T-cell (primary cell): Measurements from ENCODE around the gene OR11H1. TPM values are rescaled to one million over a fixed set of nuclear protein-coding genes. Genes with fewer than 3 reads are reported as not detected.
A peak's percentile ranks its signal among the peaks of the same experiment; 100 is the strongest.
"Not testable (repeated sequence)": the region's sequence is repeated elsewhere in the genome, so short reads cannot be mapped to it uniquely, and the experiment has no call there.

Experiments
- ATAC-seq, 4 experiments: fragments of 200-7000 bp in 3 of 4; fragments of 150-1000 bp in 1 of 4; cut with Tn5 transposase; replicated peaks in 1 of 4; 1 replicate in 3 of 4; 2 replicates in 1 of 4; pipeline ENCODE4 v1.10.0; 2021; ENCODE audit warnings: moderate library complexity in 3 of 4, mild to moderate bottlenecking in 2 of 4, moderate number of reproducible peaks in 1 of 4
- CTCF ChIA-PET, 2 donors: fragments of 300-600 bp; sonication (Branson Sonifier 250); formaldehyde crosslinking; loops; one replicate each; lab custom pipeline; 2022; ENCODE audit warnings: antibody characterized with exemption in 2 of 2; lab: Charles Lee
- POLR2A ChIA-PET, 2 donors: fragments of 300-600 bp; sonication (Branson Sonifier 250); formaldehyde crosslinking; loops; one replicate each; lab custom pipeline; 2022; ENCODE audit warnings: antibody characterized with exemption in 2 of 2; lab: Charles Lee
- DNase-seq, 35 experiments: peaks; one replicate each; pipeline versions ENCODE4 v3.0.0 to v3.0.0-alpha.2; 2013 to 2023
- H3K27ac ChIP-seq: one replicate; pipeline ENCODE4 v1.5.1; 2013; ENCODE audit warnings: low read length
- H3K27me3 ChIP-seq, 2 experiments: replicated peaks in 1 of 2; 1 replicate in 1 of 2; 2 replicates in 1 of 2; pipeline versions ENCODE4 v1.6.1 to v1.7.0; 2013; ENCODE audit warnings: low read length in 1 of 2, mixed read lengths in 1 of 2; ENCODE audit not compliant: control insufficient read depth in 2 of 2, insufficient read depth in 2 of 2; ENCODE audit errors: extremely low read depth in 1 of 2
- H3K36me3 ChIP-seq, 2 donors: 1 replicate in 1 of 2; 2 replicates in 1 of 2; pipeline versions ENCODE4 v1.6.1 to v1.7.0; 2013; ENCODE audit warnings: low read length in 1 of 2; ENCODE audit not compliant: control insufficient read depth in 2 of 2, insufficient read depth in 1 of 2; ENCODE audit errors: extremely low read depth in 1 of 2
- H3K4me1 ChIP-seq, 2 experiments: 1 replicate in 1 of 2; 2 replicates in 1 of 2; pipeline versions ENCODE4 v1.6.1 to v1.7.0; 2013; ENCODE audit warnings: low read length in 2 of 2, mixed read lengths in 1 of 2; ENCODE audit not compliant: insufficient read depth in 2 of 2, control insufficient read depth in 1 of 2; ENCODE audit errors: extremely low read depth in 1 of 2
- H3K4me3 ChIP-seq, 2 donors: 1 replicate in 1 of 2; 2 replicates in 1 of 2; pipeline versions ENCODE4 v1.5.1 to v1.7.0; 2013; ENCODE audit warnings: mild to moderate bottlenecking in 2 of 2, low read length in 1 of 2, moderate library complexity in 1 of 2; ENCODE audit not compliant: control insufficient read depth in 1 of 2; ENCODE audit errors: extremely low read depth in 1 of 2
- H3K9me3 ChIP-seq: 2 replicates; pipeline ENCODE4 v1.7.0; 2013
- H3K27ac Mint-ChIP-seq, 2 donors: one replicate each; pipeline ENCODE4 v1.8.0; 2020 to 2021; ENCODE audit warnings: mild to moderate bottlenecking in 2 of 2, mixed read lengths in 2 of 2
- H3K27me3 Mint-ChIP-seq, 2 donors: one replicate each; pipeline ENCODE4 v1.8.0; 2021 to 2022; ENCODE audit warnings: mixed read lengths in 2 of 2
- H3K36me3 Mint-ChIP-seq: one replicate; pipeline ENCODE4 v1.8.0; 2021; ENCODE audit warnings: mixed read lengths
- H3K4me1 Mint-ChIP-seq, 3 donors: one replicate each; pipeline ENCODE4 v1.8.0; 2020 to 2022; ENCODE audit warnings: mixed read lengths in 3 of 3, mild to moderate bottlenecking in 1 of 3
- H3K4me3 Mint-ChIP-seq, 3 donors: one replicate each; pipeline ENCODE4 v1.8.0; 2020 to 2022; ENCODE audit warnings: mild to moderate bottlenecking in 3 of 3, mixed read lengths in 3 of 3, moderate library complexity in 3 of 3
- H3K9me3 Mint-ChIP-seq, 3 donors: one replicate each; pipeline ENCODE4 v1.8.0; 2020 to 2022; ENCODE audit warnings: mixed read lengths in 3 of 3
- WGBS: methylation state at CpG from one replicate; pipeline ENCODE4 v1.1.5; 2013; ENCODE audit warnings: missing lambda C conversion rate; ENCODE audit not compliant: insufficient coverage; 5-methylcytosine and 5-hydroxymethylcytosine counted together
- total RNA-seq, 35 experiments: library from RNA in 6 of 35; stranded (reverse) in 6 of 35; fragments of 120-200 nt in 1 of 35; gene quantifications; one replicate each; pipeline versions ENCODE4 v1.2.1 to v1.2.4 and lab custom pipeline; 2013 to 2026

The OR11H1 gene
- not detected for total RNA-seq
- total RNA-seq (2013) = not detected
- total RNA-seq (lab: John Stamatoyannopoulos, UW) = 0 reads per million in 29 experiments

DNA sequence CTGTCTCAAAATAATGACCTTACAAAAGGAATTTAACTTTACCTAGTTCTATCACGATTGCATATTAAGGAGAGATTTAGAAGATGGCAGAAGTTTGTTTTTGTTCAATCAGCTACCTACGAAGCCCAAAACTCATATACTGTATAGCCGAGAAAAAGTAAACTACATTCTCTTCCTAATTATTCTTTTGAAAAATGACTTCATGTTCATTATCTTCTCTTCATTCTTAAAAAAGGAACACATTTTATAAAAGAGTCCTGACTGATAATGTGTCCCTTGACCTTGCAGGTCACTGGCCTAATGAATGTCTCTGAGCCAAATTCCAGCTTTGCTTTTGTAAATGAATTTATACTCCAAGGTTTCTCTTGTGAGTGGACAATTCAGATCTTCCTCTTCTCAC is at the start of gene OR11H1:
TSS of gene OR11H1 (plus strand) at position 301 of the 400 bp plus-strand sequence. CDS start at position 301, 0 bp downstream.
- DNase-seq, H3K4me3 Mint-ChIP-seq, CTCF ChIA-PET, H3K27me3 Mint-ChIP-seq, POLR2A ChIA-PET, ATAC-seq, H3K27ac Mint-ChIP-seq, H3K4me3 ChIP-seq, H3K4me1 ChIP-seq, H3K27ac ChIP-seq, H3K9me3 Mint-ChIP-seq, H3K27me3 ChIP-seq, H3K36me3 ChIP-seq, H3K4me1 Mint-ChIP-seq, H3K9me3 ChIP-seq, H3K36me3 Mint-ChIP-seq: not testable (repeated sequence)
- WGBS = no CpG with 5 or more reads among the region's 3 CpGs

DNA sequence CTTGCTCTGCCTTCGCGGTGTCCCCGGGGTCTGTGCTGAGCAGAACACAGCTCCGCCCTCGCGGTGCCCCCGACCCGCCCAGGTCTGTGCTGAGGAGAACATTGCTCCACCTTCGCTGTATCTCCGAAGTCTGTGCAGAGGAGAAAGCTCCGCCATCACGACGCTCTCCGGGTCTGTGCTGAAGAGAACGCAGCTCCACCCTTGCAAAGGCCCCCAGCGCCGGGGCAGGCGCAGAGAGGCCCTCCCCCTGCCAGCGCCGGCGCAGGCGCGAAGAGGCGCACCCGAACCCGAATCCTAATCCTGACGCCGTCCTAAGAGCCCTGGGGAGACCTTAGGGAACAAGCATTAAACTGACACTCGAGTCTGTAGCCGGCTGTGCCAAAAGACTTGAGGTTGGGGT is 18.0 kb upstream of the OR11H1 start:
- H3K36me3 Mint-ChIP-seq, DNase-seq, H3K27me3 ChIP-seq, POLR2A ChIA-PET, H3K27ac ChIP-seq, H3K27me3 Mint-ChIP-seq, CTCF ChIA-PET, H3K36me3 ChIP-seq, H3K9me3 ChIP-seq, ATAC-seq, H3K9me3 Mint-ChIP-seq, H3K27ac Mint-ChIP-seq, H3K4me1 Mint-ChIP-seq, H3K4me3 Mint-ChIP-seq, H3K4me1 ChIP-seq, H3K4me3 ChIP-seq: not testable (repeated sequence)
- WGBS = 93% methylated on average over 3 of the region's 30 CpGs

GRCh38 chr22:15515896-15516295 is 12.1 kb upstream of the OR11H1 start:
- CTCF ChIA-PET, H3K36me3 Mint-ChIP-seq, H3K9me3 ChIP-seq, H3K36me3 ChIP-seq, POLR2A ChIA-PET, H3K27me3 ChIP-seq, DNase-seq, H3K9me3 Mint-ChIP-seq, H3K27me3 Mint-ChIP-seq, H3K4me3 Mint-ChIP-seq, H3K4me3 ChIP-seq, H3K27ac Mint-ChIP-seq, H3K4me1 Mint-ChIP-seq, H3K4me1 ChIP-seq, ATAC-seq, H3K27ac ChIP-seq: not testable (repeated sequence)
- 95% methylated on average over 5 of the region's 9 CpGs for WGBS

DNA sequence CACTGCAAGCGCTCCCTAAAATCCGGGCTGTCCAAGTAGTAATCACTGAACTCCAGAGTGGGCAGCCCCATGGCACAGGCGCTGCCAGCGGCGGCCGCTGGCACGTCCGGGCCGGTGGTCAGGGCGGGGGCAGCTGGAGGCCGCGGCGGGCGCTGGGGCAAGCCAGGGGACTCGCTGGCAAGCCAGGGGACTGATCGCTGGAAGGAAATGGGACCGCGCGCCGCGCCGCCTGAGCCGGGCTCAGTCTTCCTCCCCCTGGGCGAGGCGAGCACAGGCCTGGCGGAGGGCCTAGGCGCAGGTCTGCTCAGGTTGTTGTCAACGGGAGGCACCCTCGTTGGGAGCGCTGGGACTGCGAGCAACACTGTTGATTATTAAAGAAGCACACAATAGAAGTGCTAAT is 25.8 kb downstream of the OR11H1 start:
- POLR2A ChIA-PET, H3K4me3 ChIP-seq, H3K27ac Mint-ChIP-seq, H3K27me3 Mint-ChIP-seq, H3K4me1 Mint-ChIP-seq, H3K4me3 Mint-ChIP-seq, CTCF ChIA-PET, H3K4me1 ChIP-seq, H3K36me3 ChIP-seq, H3K27ac ChIP-seq, H3K36me3 Mint-ChIP-seq, H3K9me3 Mint-ChIP-seq, H3K27me3 ChIP-seq, H3K9me3 ChIP-seq: not testable (repeated sequence)
- no CpG with 5 or more reads among the region's 31 CpGs for WGBS
- ATAC-seq = peak in 3 of 4 experiments; percentile 19 to 61 (median 38)
- DNase-seq = peak in 1 of 35 experiments; percentile 1

- H3K9me3 Mint-ChIP-seq, DNase-seq, H3K27ac Mint-ChIP-seq, H3K27ac ChIP-seq, H3K4me1 Mint-ChIP-seq, H3K27me3 ChIP-seq, H3K36me3 ChIP-seq, H3K4me3 Mint-ChIP-seq, H3K9me3 ChIP-seq, ATAC-seq, H3K36me3 Mint-ChIP-seq, POLR2A ChIA-PET, H3K27me3 Mint-ChIP-seq, H3K4me3 ChIP-seq, H3K4me1 ChIP-seq, CTCF ChIA-PET: not testable (repeated sequence)
- 53% methylated on average over 6 of the region's 10 CpGs for WGBS
Measured at GRCh38 chr22:15563461-15563860, 35.5 kb downstream of the OR11H1 start.

- H3K4me1 ChIP-seq, H3K27ac Mint-ChIP-seq, H3K27ac ChIP-seq, H3K4me1 Mint-ChIP-seq, ATAC-seq, POLR2A ChIA-PET, H3K36me3 ChIP-seq, CTCF ChIA-PET, H3K4me3 ChIP-seq, H3K9me3 Mint-ChIP-seq, H3K4me3 Mint-ChIP-seq, H3K27me3 Mint-ChIP-seq, H3K27me3 ChIP-seq, H3K9me3 ChIP-seq, DNase-seq, H3K36me3 Mint-ChIP-seq: not testable (repeated sequence)
Measured at GRCh38 chr22:15565063-15565462, 37.1 kb downstream of the OR11H1 start.
